K562 (cell line): ENCODE data around the gene RBM15. TPM values are rescaled to one million over a fixed set of nuclear protein-coding genes. Genes with fewer than 3 reads are reported as not detected.
A peak's percentile ranks its signal among the peaks of the same experiment; 100 is the strongest.

Experiments
- ATAC-seq: fragments of 200-7000 bp; cut with Tn5 transposase; 3 replicates; pipeline ENCODE4 v1.9.1; 2020; ENCODE audit warnings: moderate library complexity
- BruUV-seq: library from RNA; stranded (reverse); fragments of 400-500 nt; replicated peaks from 2 replicates; lab custom pipeline; 2021; lab: Mats Ljungman, UMichigan
- CTCF ChIA-PET: fragments of 300-600 bp; formaldehyde crosslinking; extraction: SDS; loops from one replicate; lab custom pipeline; 2021; ENCODE audit warnings: low intra/inter-chr PET ratio; lab: Yijun Ruan, JAX
- POLR2A ChIA-PET: fragments of 300-600, 350-650 bp; sonication (Branson Sonifier 250); formaldehyde crosslinking; extraction: SDS; loops from one replicate; lab custom pipeline; 2021; ENCODE audit warnings: antibody characterized with exemption, inconsistent platforms; lab: Yijun Ruan, JAX
- DNase-seq, 4 experiments: peaks; one replicate each; pipeline versions ENCODE4 v3.0.0 to v3.0.0-alpha.2; 2011 to 2018; ENCODE audit warnings: low spot score in 3 of 4, mixed read lengths in 3 of 4; ENCODE audit errors: extremely low read depth in 1 of 4
- FAIRE-seq: peaks from 2 replicates; lab custom pipeline; 2011; peaks lifted over from hg19 to GRCh38; lab: Jason Lieb, UNC
- H2AFZ ChIP-seq: 2 replicates; pipeline ENCODE4 v1.6.0; 2011; ENCODE audit warnings: low read depth, low read length, control low read depth, inconsistent platforms
- H3K27ac ChIP-seq: fragments of 200-600 bp; 3 replicates; pipeline ENCODE4 v1.8.0; 2011; ENCODE audit warnings: low read depth, mild to moderate bottlenecking, control low read depth, inconsistent platforms, low read length, moderate library complexity, mixed read lengths; ENCODE audit errors: extremely low read depth
- H3K27me3 ChIP-seq, 2 experiments: fragments of 300-600 bp in 1 of 2; 2 replicates in 1 of 2; 3 replicates in 1 of 2; pipeline versions ENCODE4 v1.6.0 to v1.8.0; 2011; ENCODE audit warnings: inconsistent platforms in 2 of 2, low read length in 2 of 2, mild to moderate bottlenecking in 1 of 2, mixed read lengths in 1 of 2, moderate library complexity in 1 of 2; ENCODE audit not compliant: control insufficient read depth in 2 of 2, insufficient read depth in 2 of 2
- H3K36me3 ChIP-seq: fragments of 300-600 bp; 3 replicates; pipeline ENCODE4 v1.8.0; 2011; ENCODE audit warnings: mild to moderate bottlenecking, low read length, inconsistent platforms; ENCODE audit not compliant: control insufficient read depth, insufficient read depth
- H3K4me1 ChIP-seq, 2 experiments: fragments of 200-600 bp in 1 of 2; replicated peaks in 1 of 2; 2 replicates in 1 of 2; 3 replicates in 1 of 2; pipeline versions ENCODE4 v1.5.1 to v1.8.0; 2011; ENCODE audit warnings: inconsistent platforms in 2 of 2, low read length in 2 of 2, mild to moderate bottlenecking in 1 of 2, mixed read lengths in 1 of 2, moderate library complexity in 1 of 2; ENCODE audit not compliant: control insufficient read depth in 2 of 2, insufficient read depth in 2 of 2
- H3K4me2 ChIP-seq: 2 replicates; pipeline ENCODE4 v1.6.1; 2011; ENCODE audit warnings: low read length, control low read depth, inconsistent platforms, mixed read lengths; ENCODE audit not compliant: insufficient read depth
- H3K4me3 ChIP-seq: fragments of 200-600 bp; sonication (generic), shearing (Covaris generic); 2 replicates; pipeline ENCODE4 v1.5.1; 2016; ENCODE audit warnings: control low read depth, inconsistent platforms
- H3K79me2 ChIP-seq: fragments of 200-600 bp; 3 replicates; pipeline ENCODE4 v1.8.0; 2011; ENCODE audit warnings: low read length, inconsistent platforms; ENCODE audit not compliant: control insufficient read depth, insufficient read depth
- H3K9ac ChIP-seq, 2 experiments: 2 replicates each; pipeline versions ENCODE4 v1.6.0 to v1.6.1; 2011; ENCODE audit warnings: low read depth in 2 of 2, low read length in 2 of 2, control low read depth in 1 of 2, inconsistent platforms in 1 of 2, mild to moderate bottlenecking in 1 of 2, mixed read lengths in 1 of 2; ENCODE audit not compliant: insufficient read depth in 1 of 2
- H3K9me1 ChIP-seq: one replicate; pipeline ENCODE4 v1.6.0; 2011; ENCODE audit warnings: inconsistent platforms, mild to moderate bottlenecking, low read length, moderate library complexity; ENCODE audit not compliant: control insufficient read depth, insufficient read depth
- H3K9me3 ChIP-seq: replicated peaks from 2 replicates; pipeline ENCODE4 v1.5.1; 2011; ENCODE audit warnings: low read depth, low read length, inconsistent platforms; ENCODE audit not compliant: control insufficient read depth, insufficient read depth
- H4K20me1 ChIP-seq: replicated peaks from 2 replicates; pipeline ENCODE4 v1.6.1; 2011; ENCODE audit warnings: low read length, inconsistent platforms, mixed read lengths; ENCODE audit not compliant: control insufficient read depth, insufficient read depth
- CREB1 ChIP-seq, 2 experiments: sonication (generic) in 1 of 2; formaldehyde crosslinking in 1 of 2; IDR thresholded peaks; 2 replicates each; pipeline versions ENCODE4 v1.6.1 to v1.8.0; 2012 to 2022; ENCODE audit warnings: inconsistent platforms in 1 of 2, mild to moderate bottlenecking in 1 of 2, missing genetic modification reagents in 1 of 2, moderate library complexity in 1 of 2
- ELF1 ChIP-seq: fragments of 200-800 bp; sonication (Bioruptor generic); IDR thresholded peaks from 2 replicates; pipeline ENCODE4 v1.6.1; 2016; ENCODE audit warnings: missing genetic modification characterization, missing compliant biosample characterization
- ELF2 ChIP-seq: fragments of 250-450 bp; sonication (Bioruptor Pico); IDR thresholded peaks from 2 replicates; pipeline ENCODE4 v1.5.0; 2021; ENCODE audit warnings: mild to moderate bottlenecking
- GTF2E2 ChIP-seq: fragments of 200-800 bp; sonication (Bioruptor generic); IDR thresholded peaks from 2 replicates; pipeline ENCODE4 v1.6.1; 2016; ENCODE audit warnings: missing genetic modification characterization, missing compliant biosample characterization
- HMG20A ChIP-seq: fragments of 450-650 bp; formaldehyde crosslinking; conservative IDR thresholded peaks from 2 replicates; pipeline ENCODE4 v1.4.0; 2020; ENCODE audit warnings: mild to moderate bottlenecking, mixed read lengths
- JUND ChIP-seq, 2 experiments: IDR thresholded peaks; 2 replicates in 1 of 2; 3 replicates in 1 of 2; pipeline ENCODE4 v1.6.1; 2011; ENCODE audit warnings: borderline replicate concordance in 2 of 2, low read depth in 2 of 2, low read length in 2 of 2, improper control_type of control experiment in 1 of 2, missing biosample characterization in 1 of 2, missing genetic modification characterization in 1 of 2, missing genetic modification reagents in 1 of 2
- KAT2B ChIP-seq: IDR thresholded peaks from one replicate; pipeline ENCODE4 v1.6.1; 2012; ENCODE audit warnings: low read depth, mild to moderate bottlenecking, control low read depth, inconsistent platforms, low read length, moderate library complexity
- KDM4B ChIP-seq, 2 experiments: fragments of 450-650 bp in 1 of 2; sonication (generic) in 1 of 2; IDR thresholded peaks; 2 replicates each; pipeline ENCODE4 v1.6.1; 2016 to 2017; ENCODE audit warnings: borderline replicate concordance in 2 of 2, antibody characterized with exemption in 1 of 2, low read depth in 1 of 2, mild to moderate bottlenecking in 1 of 2
- MTA1 ChIP-seq: fragments of 450-650 bp; IDR thresholded peaks from 2 replicates; pipeline ENCODE4 v1.6.1; 2017; ENCODE audit warnings: borderline replicate concordance
- PREB ChIP-seq: sonication (generic); formaldehyde crosslinking; IDR thresholded peaks from 2 replicates; pipeline ENCODE4 v1.8.1; 2023; ENCODE audit warnings: mild to moderate bottlenecking, missing genetic modification reagents
- PYGO2 ChIP-seq: fragments of 450-650 bp; IDR thresholded peaks from 2 replicates; pipeline ENCODE4 v1.6.1; 2016; ENCODE audit warnings: mild to moderate bottlenecking, missing genetic modification characterization, moderate library complexity, missing compliant biosample characterization
- U2AF1 ChIP-seq: fragments of 200-400 bp; formaldehyde crosslinking; optimal IDR thresholded peaks from 2 replicates; pipeline ENCODE3; 2017; ENCODE audit warnings: mild to moderate bottlenecking, low read depth, low read length, moderate library complexity
- ZFPM2 ChIP-seq: fragments of 250-450 bp; sonication (Bioruptor Pico); IDR thresholded peaks from 2 replicates; pipeline ENCODE4 v1.5.1; 2022; ENCODE audit warnings: mild to moderate bottlenecking
- whole genome bisulfite sequencing: fragments of 100-300 bp; shearing (Covaris generic); methylation state at CpG from one replicate; pipeline ENCODE4 v1.1.6; 2016; ENCODE audit warnings: low coverage, mixed read lengths; ENCODE audit not compliant: insufficient coverage; ENCODE audit errors: missing lambda C conversion rate; 5-methylcytosine and 5-hydroxymethylcytosine counted together
- in situ Hi-C: fragments of 300-500 bp; cut with MboI; formaldehyde crosslinking; loops from 4 replicates; pipeline ENCODE4 v1.15.0; 2018; ENCODE audit warnings: inconsistent platforms, mixed read lengths
- intact Hi-C: fragments of 100-400 bp; cut with micrococcal nuclease; formaldehyde crosslinking; loops from 2 replicates; pipeline ENCODE4 v1.14.2; 2022
- polyA plus RNA-seq, 8 experiments: library from polyadenylated mRNA; depleted of rRNA in 4 of 8; stranded (reverse) in 5 of 8; unstranded in 3 of 8; fragments of >200 nt; fragmentation: Nextera tagmentation in 2 of 8; fragmentation: Illumina TruSeq in 1 of 8; extraction: Ambion mirVana in 2 of 8; extraction: Trizol in 1 of 8; gene quantifications; 2 replicates each; pipeline versions ENCODE4 v1.2.1 to v1.2.3, GENCODE V29; 2011 to 2014; ENCODE audit warnings: inconsistent platforms in 1 of 8, missing spikeins in 1 of 8
- total RNA-seq, 7 experiments: library from RNA; depleted of rRNA in 6 of 7; stranded (reverse); fragments of >200 nt in 6 of 7; fragmentation: Illumina TruSeq in 2 of 7; extraction: Trizol in 2 of 7; gene quantifications; 2 replicates each; pipeline versions ENCODE4 v1.2.1 to v1.2.3, GENCODE V29; 2011 to 2021; ENCODE audit warnings: low replicate concordance in 1 of 7
- TF ChIP-seq, protein P1 (sequence below): conservative IDR thresholded peaks from 2 replicates; pipeline ENCODE4 v1.6.1; 2011; ENCODE audit warnings: low read depth, mild to moderate bottlenecking, low read length; ENCODE audit not compliant: control insufficient read depth

The RBM15 gene
- total and polyA plus RNA-seq, 9 of the 15 experiments (the other 6 are each of a cell fraction or from before 2014, with no cell fraction given), result 2.4 to 63.4 (median 28.2) TPM

DNA sequence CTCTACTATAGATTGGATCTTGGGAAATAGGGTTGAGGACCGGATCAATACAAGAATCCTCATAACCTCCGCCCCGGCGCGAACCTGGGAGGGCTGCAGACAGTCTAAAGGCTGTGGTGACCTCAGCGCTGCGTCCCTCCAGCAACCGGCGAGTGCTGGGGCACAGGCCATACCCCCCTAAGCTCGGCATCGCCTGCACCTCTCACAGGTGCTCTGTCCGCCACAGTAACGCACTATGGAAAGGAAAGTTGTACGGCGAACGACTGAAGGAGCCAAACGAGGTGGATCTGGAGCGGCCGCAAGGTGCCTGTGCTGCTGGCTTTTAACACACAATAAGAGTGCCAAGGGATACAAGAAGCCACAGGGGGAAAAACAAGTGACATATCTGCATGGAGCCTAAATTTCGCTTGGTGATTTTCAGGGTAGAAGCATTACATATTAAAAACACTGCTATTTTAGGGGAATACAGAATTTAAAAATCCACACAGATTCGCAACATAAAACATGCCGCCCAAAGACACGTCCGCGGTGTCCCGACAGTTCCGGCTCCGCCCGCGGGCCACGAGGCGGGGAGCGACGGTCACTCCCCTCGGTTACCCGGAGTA is 1.4 kb upstream of the RBM15 start:
- ATAC-seq, result peak; percentile 13
- peaks cover 34 to 38% of the 10 kb centered on the region in 2 experiments for H3K4me1 ChIP-seq
- TF ChIP-seq MTA1 (no peak; the same call in 1 of the 2 replicates), ELF2 (CRISPR knock-in tag) (peak; percentile 49; the same call in 1 of the 2 replicates), ELF1 (tag) (peak; percentile 83), U2AF1 (no peak), PYGO2 (tag) (no peak), PREB (CRISPR knock-in tag) (peak; percentile 92; the same call in 1 of the 2 replicates), KDM4B (IDR thresholded peaks at IDR 0.05; ENCODE audit: borderline replicate concordance in 2 of 2, low read depth in 1 of 2) (no peak), CREB1 (IDR thresholded peaks at IDR 0.05) (no peak), CREB1 (CRISPR knock-in tag; IDR thresholded peaks at IDR 0.05) (no peak), JUND (IDR thresholded peaks at IDR 0.05; ENCODE audit: borderline replicate concordance, low read depth, low read length) (peak; percentile 33; the same call in 1 of the 2 replicates), JUND (tag; IDR thresholded peaks at IDR 0.05; ENCODE audit: borderline replicate concordance, low read depth, low read length) (no peak), HMG20A (CRISPR knock-in tag) (no peak), KAT2B (no peak), ZFPM2 (no peak), GTF2E2 (tag) (peak; percentile 81)
- TF ChIP-seq, protein P1, sequence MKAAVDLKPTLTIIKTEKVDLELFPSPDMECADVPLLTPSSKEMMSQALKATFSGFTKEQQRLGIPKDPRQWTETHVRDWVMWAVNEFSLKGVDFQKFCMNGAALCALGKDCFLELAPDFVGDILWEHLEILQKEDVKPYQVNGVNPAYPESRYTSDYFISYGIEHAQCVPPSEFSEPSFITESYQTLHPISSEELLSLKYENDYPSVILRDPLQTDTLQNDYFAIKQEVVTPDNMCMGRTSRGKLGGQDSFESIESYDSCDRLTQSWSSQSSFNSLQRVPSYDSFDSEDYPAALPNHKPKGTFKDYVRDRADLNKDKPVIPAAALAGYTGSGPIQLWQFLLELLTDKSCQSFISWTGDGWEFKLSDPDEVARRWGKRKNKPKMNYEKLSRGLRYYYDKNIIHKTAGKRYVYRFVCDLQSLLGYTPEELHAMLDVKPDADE, result no peak

More for the DNA sequence above, 1.4 kb upstream of the RBM15 start:
- Histone ChIP-seq H3K9ac (peak overlapping the region; percentile 96 to 99), H3K27ac (peak overlapping the region; percentile 94), H3K36me3 (peaks cover 28% of the 10 kb centered on the region), H3K79me2 (peaks cover 55% of the 10 kb centered on the region), H3K4me2 (peak overlapping the region; percentile 87), H3K27me3 (no peaks in the 10 kb centered on the region), H4K20me1 (peaks cover 34% of the 10 kb centered on the region), H3K4me3 (peak overlapping the region; percentile 82), H3K9me3 (no peaks in the 10 kb centered on the region), H2AFZ (peak overlapping the region; percentile 94), H3K9me1 (peaks cover 4% of the 10 kb centered on the region)
- under 1% methylated on average over 36 of the region's 36 CpGs for WGBS
- TSS peak; percentile 76 for BruUV-seq
- POLR2A ChIA-PET, result interaction anchor here (0.5 to 4.0 kb wide), 29 partner anchors 9 to 446 kb away, joined by 3 to 74 read pairs (median 4); no protein-coding TSS in a partner anchor
- intact Hi-C loops, result loop anchor here (1.0 to 10.0 kb wide), 4 partner anchors 69 to 627 kb away; partner anchors contain the start of genes LAMTOR5, LRIF1 and STRIP1
- in situ Hi-C loops, result no loop called here
- CTCF ChIA-PET, result no interaction called here
- DNase-seq (peak; percentile 39 to 74 (median 50)), FAIRE-seq (peak; percentile 23)
